WTC11 (cell line): ENCODE data around the gene ATP5PF. TPM values are rescaled to one million over a fixed set of nuclear protein-coding genes. Genes with fewer than 3 reads are reported as not detected.

ENCODE experiments used
- ATAC-seq: fragments of 200-7000 bp; cut with Tn5 transposase; 2 replicates; pipeline ENCODE4 v1.10.0; 2021; ENCODE audit warnings: mild to moderate bottlenecking, moderate library complexity
- CTCF ChIA-PET: fragments of 300-600 bp; sonication (Branson Sonifier 250); formaldehyde crosslinking; loops from one replicate; lab custom pipeline; 2021; ENCODE audit warnings: antibody characterized with exemption; lab: Charles Lee
- POLR2A ChIA-PET: fragments of 350-600 bp; sonication (Branson Sonifier 250); formaldehyde crosslinking; loops from one replicate; lab custom pipeline; 2021; ENCODE audit warnings: antibody characterized with exemption; lab: Charles Lee
- DNase-seq: peaks from one replicate; pipeline ENCODE4 v3.0.0; 2021; ENCODE audit warnings: low spot score
- H3K27ac Mint-ChIP-seq: 2 replicates; pipeline ENCODE4 v1.8.0; 2021; ENCODE audit warnings: mixed read lengths
- H3K27me3 Mint-ChIP-seq: 2 replicates; pipeline ENCODE4 v1.8.0; 2021; ENCODE audit warnings: low read depth, mild to moderate bottlenecking, moderate library complexity, mixed read lengths
- H3K36me3 Mint-ChIP-seq: 2 replicates; pipeline ENCODE4 v1.8.0; 2021; ENCODE audit warnings: mixed read lengths
- H3K4me1 Mint-ChIP-seq: 2 replicates; pipeline ENCODE4 v1.8.0; 2022; ENCODE audit warnings: mixed read lengths
- H3K4me3 Mint-ChIP-seq: 2 replicates; pipeline ENCODE4 v1.8.0; 2021; ENCODE audit warnings: mild to moderate bottlenecking, moderate library complexity, mixed read lengths
- H3K9me3 Mint-ChIP-seq: 2 replicates; pipeline ENCODE4 v1.8.0; 2021; ENCODE audit warnings: mixed read lengths
- CBFB ChIP-seq: sonication (generic); formaldehyde crosslinking; IDR thresholded peaks from 2 replicates; pipeline ENCODE4 v1.8.1; 2022; ENCODE audit warnings: mild to moderate bottlenecking, low read depth, missing genetic modification reagents
- CREB1 ChIP-seq: sonication (generic); formaldehyde crosslinking; IDR thresholded peaks from 2 replicates; pipeline ENCODE4 v1.8.0; 2023; ENCODE audit warnings: mild to moderate bottlenecking, missing genetic modification reagents
- ELF4 ChIP-seq: sonication (generic); formaldehyde crosslinking; IDR thresholded peaks from 2 replicates; pipeline ENCODE4 v1.8.1; 2022; ENCODE audit warnings: low read depth, mild to moderate bottlenecking, moderate library complexity, missing genetic modification reagents
- GABPB1 ChIP-seq: sonication (generic); formaldehyde crosslinking; IDR thresholded peaks from 2 replicates; pipeline ENCODE4 v1.8.1; 2023; ENCODE audit warnings: mild to moderate bottlenecking, missing genetic modification reagents
- GRHL2 ChIP-seq: fragments of 250-450 bp; sonication (Bioruptor Pico); IDR thresholded peaks from 2 replicates; pipeline ENCODE4 v1.8.0; 2022; ENCODE audit warnings: mild to moderate bottlenecking, moderate library complexity; ENCODE audit not compliant: insufficient replicate concordance, severe bottlenecking
- IRF1 ChIP-seq: sonication (generic); formaldehyde crosslinking; IDR thresholded peaks from 2 replicates; pipeline ENCODE4 v1.8.0; 2023; ENCODE audit warnings: missing genetic modification reagents
- KAT7 ChIP-seq: sonication (generic); formaldehyde crosslinking; IDR thresholded peaks from 2 replicates; pipeline ENCODE4 v1.8.1; 2023; ENCODE audit warnings: missing genetic modification reagents, mild to moderate bottlenecking, borderline replicate concordance
- NFATC4 ChIP-seq: fragments of 250-450 bp; sonication (Bioruptor Pico); IDR thresholded peaks from 2 replicates; pipeline ENCODE4 v1.9.0; 2021; ENCODE audit warnings: mild to moderate bottlenecking
- NFE2L1 ChIP-seq: sonication (generic); formaldehyde crosslinking; IDR thresholded peaks from 2 replicates; pipeline ENCODE4 v1.8.1; 2023; ENCODE audit warnings: missing genetic modification reagents
- NR3C1 ChIP-seq: sonication (generic); formaldehyde crosslinking; conservative IDR thresholded peaks from 2 replicates; pipeline ENCODE4 v1.8.1; 2023; ENCODE audit warnings: low read depth, mild to moderate bottlenecking, missing genetic modification reagents
- PRRX2 ChIP-seq: fragments of 250-450 bp; sonication (Bioruptor Pico); IDR thresholded peaks from 2 replicates; pipeline ENCODE4 v1.8.0; 2021; ENCODE audit warnings: mild to moderate bottlenecking
- RORB ChIP-seq: fragments of 250-450 bp; sonication (Bioruptor Pico); IDR thresholded peaks from 2 replicates; pipeline ENCODE4 v1.9.0; 2021; ENCODE audit warnings: mild to moderate bottlenecking
- SOX15 ChIP-seq: fragments of 250-450 bp; sonication (Bioruptor Pico); IDR thresholded peaks from 2 replicates; pipeline ENCODE4 v1.9.0; 2021; ENCODE audit warnings: mild to moderate bottlenecking
- TCF7 ChIP-seq: sonication (generic); formaldehyde crosslinking; IDR thresholded peaks from 2 replicates; pipeline ENCODE4 v1.8.0; 2022; ENCODE audit warnings: mild to moderate bottlenecking, low read depth, missing genetic modification reagents, moderate library complexity
- TEAD4 ChIP-seq: sonication (generic); formaldehyde crosslinking; IDR thresholded peaks from 2 replicates; pipeline ENCODE4 v1.8.0; 2022; ENCODE audit warnings: mild to moderate bottlenecking, missing genetic modification reagents
- ZMAT4 ChIP-seq: fragments of 250-450 bp; sonication (Bioruptor Pico); IDR thresholded peaks from 2 replicates; pipeline ENCODE4 v1.9.0; 2021; ENCODE audit warnings: mild to moderate bottlenecking
- ZNF219 ChIP-seq: sonication (generic); formaldehyde crosslinking; IDR thresholded peaks from 2 replicates; pipeline ENCODE4 v1.8.0; 2023; ENCODE audit warnings: missing genetic modification reagents, mild to moderate bottlenecking, borderline replicate concordance
- ZNF232 ChIP-seq: sonication (generic); formaldehyde crosslinking; IDR thresholded peaks from 2 replicates; pipeline ENCODE4 v1.8.0; 2022; ENCODE audit warnings: mild to moderate bottlenecking, missing genetic modification reagents
- ZNF423 ChIP-seq: fragments of 250-450 bp; sonication (Bioruptor Pico); IDR thresholded peaks from 2 replicates; pipeline ENCODE4 v2.1.2; 2022; ENCODE audit warnings: mild to moderate bottlenecking, moderate library complexity
- total RNA-seq: library from RNA; stranded (reverse); gene quantifications from 3 replicates; pipeline ENCODE4 v1.2.3, GENCODE V29; 2021
- TF ChIP-seq, protein P1 (sequence below): sonication (generic); formaldehyde crosslinking; IDR thresholded peaks from 2 replicates; pipeline ENCODE4 v1.8.0; 2023; ENCODE audit warnings: missing genetic modification reagents, mild to moderate bottlenecking, borderline replicate concordance
- TF ChIP-seq, protein P2 (sequence below): sonication (generic); formaldehyde crosslinking; IDR thresholded peaks from 2 replicates; pipeline ENCODE4 v1.8.0; 2022; ENCODE audit warnings: missing genetic modification reagents
- TF ChIP-seq, protein P3 (sequence below): sonication (generic); formaldehyde crosslinking; IDR thresholded peaks from 2 replicates; pipeline ENCODE4 v1.8.1; 2023; ENCODE audit warnings: mild to moderate bottlenecking, moderate library complexity, missing genetic modification reagents

The ATP5PF gene
- total RNA-seq, 1 experiment from 2014 or later: 129 TPM

GRCh38 chr21:25759573-25759972, 24.9 kb upstream of the ATP5PF start:
- no peaks in the 10 kb centered on the region for H3K27me3 Mint-ChIP-seq
- ATAC-seq: no peak
- H3K4me1 Mint-ChIP-seq: no peaks in the 10 kb centered on the region
- H3K27ac Mint-ChIP-seq: no peak overlapping the region
- peaks cover 39% of the 10 kb centered on the region for H3K36me3 Mint-ChIP-seq
- ChIA-PET CTCF (no interaction called here), POLR2A (no interaction called here)
- TF ChIP-seq GABPB1 (CRISPR knock-in tag) (no peak), KAT7 (no peak), ZNF232 (CRISPR knock-in tag) (no peak), TCF7 (CRISPR knock-in tag) (no peak), NFATC4 (CRISPR knock-in tag) (no peak), GRHL2 (CRISPR knock-in tag) (no peak), NFE2L1 (CRISPR knock-in tag) (no peak), ZNF219 (no peak), RORB (CRISPR knock-in tag) (no peak), CREB1 (no peak), SOX15 (CRISPR knock-in tag) (no peak), TEAD4 (CRISPR knock-in tag) (no peak)
- TF ChIP-seq, protein P1, sequence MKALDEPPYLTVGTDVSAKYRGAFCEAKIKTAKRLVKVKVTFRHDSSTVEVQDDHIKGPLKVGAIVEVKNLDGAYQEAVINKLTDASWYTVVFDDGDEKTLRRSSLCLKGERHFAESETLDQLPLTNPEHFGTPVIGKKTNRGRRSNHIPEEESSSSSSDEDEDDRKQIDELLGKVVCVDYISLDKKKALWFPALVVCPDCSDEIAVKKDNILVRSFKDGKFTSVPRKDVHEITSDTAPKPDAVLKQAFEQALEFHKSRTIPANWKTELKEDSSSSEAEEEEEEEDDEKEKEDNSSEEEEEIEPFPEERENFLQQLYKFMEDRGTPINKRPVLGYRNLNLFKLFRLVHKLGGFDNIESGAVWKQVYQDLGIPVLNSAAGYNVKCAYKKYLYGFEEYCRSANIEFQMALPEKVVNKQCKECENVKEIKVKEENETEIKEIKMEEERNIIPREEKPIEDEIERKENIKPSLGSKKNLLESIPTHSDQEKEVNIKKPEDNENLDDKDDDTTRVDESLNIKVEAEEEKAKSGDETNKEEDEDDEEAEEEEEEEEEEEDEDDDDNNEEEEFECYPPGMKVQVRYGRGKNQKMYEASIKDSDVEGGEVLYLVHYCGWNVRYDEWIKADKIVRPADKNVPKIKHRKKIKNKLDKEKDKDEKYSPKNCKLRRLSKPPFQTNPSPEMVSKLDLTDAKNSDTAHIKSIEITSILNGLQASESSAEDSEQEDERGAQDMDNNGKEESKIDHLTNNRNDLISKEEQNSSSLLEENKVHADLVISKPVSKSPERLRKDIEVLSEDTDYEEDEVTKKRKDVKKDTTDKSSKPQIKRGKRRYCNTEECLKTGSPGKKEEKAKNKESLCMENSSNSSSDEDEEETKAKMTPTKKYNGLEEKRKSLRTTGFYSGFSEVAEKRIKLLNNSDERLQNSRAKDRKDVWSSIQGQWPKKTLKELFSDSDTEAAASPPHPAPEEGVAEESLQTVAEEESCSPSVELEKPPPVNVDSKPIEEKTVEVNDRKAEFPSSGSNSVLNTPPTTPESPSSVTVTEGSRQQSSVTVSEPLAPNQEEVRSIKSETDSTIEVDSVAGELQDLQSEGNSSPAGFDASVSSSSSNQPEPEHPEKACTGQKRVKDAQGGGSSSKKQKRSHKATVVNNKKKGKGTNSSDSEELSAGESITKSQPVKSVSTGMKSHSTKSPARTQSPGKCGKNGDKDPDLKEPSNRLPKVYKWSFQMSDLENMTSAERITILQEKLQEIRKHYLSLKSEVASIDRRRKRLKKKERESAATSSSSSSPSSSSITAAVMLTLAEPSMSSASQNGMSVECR: no peak
- DNase-seq: no peak
- no peaks in the 10 kb centered on the region for H3K9me3 Mint-ChIP-seq
- no peak overlapping the region for H3K4me3 Mint-ChIP-seq

GRCh38 chr21:25757531-25757930, 22.8 kb upstream of the ATP5PF start:
- H3K36me3 Mint-ChIP-seq: peaks cover 40% of the 10 kb centered on the region
- no peak overlapping the region for H3K4me3 Mint-ChIP-seq
- POLR2A ChIA-PET: no interaction called here
- TF ChIP-seq ZNF423 (CRISPR knock-in tag) (no peak), ELF4 (CRISPR knock-in tag) (no peak), ZMAT4 (CRISPR knock-in tag) (no peak), NR3C1 (CRISPR knock-in tag) (no peak), CBFB (no peak), IRF1 (CRISPR knock-in tag) (no peak), PRRX2 (CRISPR knock-in tag) (no peak), SOX15 (CRISPR knock-in tag) (no peak)
- TF ChIP-seq, protein P2, sequence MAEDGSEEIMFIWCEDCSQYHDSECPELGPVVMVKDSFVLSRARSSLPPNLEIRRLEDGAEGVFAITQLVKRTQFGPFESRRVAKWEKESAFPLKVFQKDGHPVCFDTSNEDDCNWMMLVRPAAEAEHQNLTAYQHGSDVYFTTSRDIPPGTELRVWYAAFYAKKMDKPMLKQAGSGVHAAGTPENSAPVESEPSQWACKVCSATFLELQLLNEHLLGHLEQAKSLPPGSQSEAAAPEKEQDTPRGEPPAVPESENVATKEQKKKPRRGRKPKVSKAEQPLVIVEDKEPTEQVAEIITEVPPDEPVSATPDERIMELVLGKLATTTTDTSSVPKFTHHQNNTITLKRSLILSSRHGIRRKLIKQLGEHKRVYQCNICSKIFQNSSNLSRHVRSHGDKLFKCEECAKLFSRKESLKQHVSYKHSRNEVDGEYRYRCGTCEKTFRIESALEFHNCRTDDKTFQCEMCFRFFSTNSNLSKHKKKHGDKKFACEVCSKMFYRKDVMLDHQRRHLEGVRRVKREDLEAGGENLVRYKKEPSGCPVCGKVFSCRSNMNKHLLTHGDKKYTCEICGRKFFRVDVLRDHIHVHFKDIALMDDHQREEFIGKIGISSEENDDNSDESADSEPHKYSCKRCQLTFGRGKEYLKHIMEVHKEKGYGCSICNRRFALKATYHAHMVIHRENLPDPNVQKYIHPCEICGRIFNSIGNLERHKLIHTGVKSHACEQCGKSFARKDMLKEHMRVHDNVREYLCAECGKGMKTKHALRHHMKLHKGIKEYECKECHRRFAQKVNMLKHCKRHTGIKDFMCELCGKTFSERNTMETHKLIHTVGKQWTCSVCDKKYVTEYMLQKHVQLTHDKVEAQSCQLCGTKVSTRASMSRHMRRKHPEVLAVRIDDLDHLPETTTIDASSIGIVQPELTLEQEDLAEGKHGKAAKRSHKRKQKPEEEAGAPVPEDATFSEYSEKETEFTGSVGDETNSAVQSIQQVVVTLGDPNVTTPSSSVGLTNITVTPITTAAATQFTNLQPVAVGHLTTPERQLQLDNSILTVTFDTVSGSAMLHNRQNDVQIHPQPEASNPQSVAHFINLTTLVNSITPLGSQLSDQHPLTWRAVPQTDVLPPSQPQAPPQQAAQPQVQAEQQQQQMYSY (CRISPR knock-in tag): no peak
- TF ChIP-seq, protein P3, sequence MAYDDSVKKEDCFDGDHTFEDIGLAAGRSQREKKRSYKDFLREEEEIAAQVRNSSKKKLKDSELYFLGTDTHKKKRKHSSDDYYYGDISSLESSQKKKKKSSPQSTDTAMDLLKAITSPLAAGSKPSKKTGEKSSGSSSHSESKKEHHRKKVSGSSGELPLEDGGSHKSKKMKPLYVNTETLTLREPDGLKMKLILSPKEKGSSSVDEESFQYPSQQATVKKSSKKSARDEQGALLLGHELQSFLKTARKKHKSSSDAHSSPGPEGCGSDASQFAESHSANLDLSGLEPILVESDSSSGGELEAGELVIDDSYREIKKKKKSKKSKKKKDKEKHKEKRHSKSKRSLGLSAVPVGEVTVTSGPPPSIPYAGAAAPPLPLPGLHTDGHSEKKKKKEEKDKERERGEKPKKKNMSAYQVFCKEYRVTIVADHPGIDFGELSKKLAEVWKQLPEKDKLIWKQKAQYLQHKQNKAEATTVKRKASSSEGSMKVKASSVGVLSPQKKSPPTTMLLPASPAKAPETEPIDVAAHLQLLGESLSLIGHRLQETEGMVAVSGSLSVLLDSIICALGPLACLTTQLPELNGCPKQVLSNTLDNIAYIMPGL (CRISPR knock-in tag): no peak
- TF ChIP-seq, all 79 proteins: peak for 0
- H3K27ac Mint-ChIP-seq: no peak overlapping the region
- no peaks in the 10 kb centered on the region for H3K27me3 Mint-ChIP-seq
- no peaks in the 10 kb centered on the region for H3K4me1 Mint-ChIP-seq
- CTCF ChIA-PET: no interaction called here
- ATAC-seq: no peak
- H3K9me3 Mint-ChIP-seq: no peaks in the 10 kb centered on the region
- no peak for DNase-seq
